Measurements from ENCODE around the gene GRAMD4. TPM values are rescaled to one million over a fixed set of nuclear protein-coding genes. Genes with fewer than 3 reads are reported as not detected.

Gene GRAMD4
- total and polyA plus RNA-seq, 10 donors: 16.0 to 46.1 (median 28.6) TPM

- WGBS, 5 donors: 34 to 47% (median 43%) methylated on average over 14 to 21 of the region's 21 CpGs
- DNase-seq: peak; percentile 96
- no peaks in the 10 kb centered on the region for H3K27me3 ChIP-seq (replicated peaks in 1 of 7)
- peak overlapping the region in 6 of 8 donors; percentile 38 to 91 (median 79) for H3K27ac ChIP-seq
- intact Hi-C loops (cut with DNase I; ENCODE audit: low total_unique reads): no loop called here
- H3K4me1 ChIP-seq: peaks cover 18 to 92% (median 51%) of the 10 kb centered on the region in 6 donors
- peak overlapping the region in 4 of 8 donors; percentile 16 to 61 (median 18) for H3K4me3 ChIP-seq
- no peaks in the 10 kb centered on the region for H3K9me3 ChIP-seq
- no peak for TF ChIP-seq CTCF (IDR thresholded peaks at IDR 0.05 in 8 of 11, conservative IDR thresholded peaks at IDR 0.05 in 3 of 11)
- peak; percentile 70 to 81 (median 78) for TF ChIP-seq POLR2AphosphoS5 (IDR thresholded peaks at IDR 0.05)
- no peak for TF ChIP-seq POLR2A (IDR thresholded peaks at IDR 0.05)
- no peaks in the 10 kb centered on the region for H3K36me3 ChIP-seq
Observed at GRCh38 chr22:46587492-46588278, 32.5 kb upstream of the GRAMD4 start.

- Histone ChIP-seq H3K27me3 (replicated peaks in 1 of 7) (no peaks in the 10 kb centered on the region), H3K4me1 (peaks cover 20 to 92% (median 56%) of the 10 kb centered on the region in 6 donors), H3K9me3 (no peaks in the 10 kb centered on the region), H3K36me3 (no peaks in the 10 kb centered on the region), H3K4me3 (peak overlapping the region in 2 of 8 donors; percentile 19 to 61), H3K27ac (peak overlapping the region in 4 of 8 donors; percentile 76 to 91 (median 79))
- WGBS, 5 donors: 80 to 86% (median 85%) methylated on average over 9 to 29 of the region's 29 CpGs
- DNase-seq: peak; percentile 82
- TF ChIP-seq POLR2AphosphoS5 (IDR thresholded peaks at IDR 0.05): no peak
- TF ChIP-seq CTCF (IDR thresholded peaks at IDR 0.05 in 8 of 11, conservative IDR thresholded peaks at IDR 0.05 in 3 of 11): no peak
- TF ChIP-seq POLR2A (IDR thresholded peaks at IDR 0.05): no peak
- intact Hi-C loops (cut with DNase I; ENCODE audit: low total_unique reads): no loop called here
Observed at GRCh38 chr22:46588279-46589140, 31.7 kb upstream of the GRAMD4 start.

- no peaks in the 10 kb centered on the region for H3K36me3 ChIP-seq
- H3K27ac ChIP-seq: peak overlapping the region in 1 of 8 donors; percentile 5
- no peaks in the 10 kb centered on the region for H3K9me3 ChIP-seq
- WGBS, 5 donors: 68 to 98% (median 86%) methylated on average over 5 to 9 of the region's 9 CpGs
- H3K27me3 ChIP-seq (replicated peaks in 1 of 7): no peaks in the 10 kb centered on the region
- no peak for DNase-seq
- H3K4me3 ChIP-seq: no peak overlapping the region
- peaks cover 20 to 96% (median 63%) of the 10 kb centered on the region in 6 donors for H3K4me1 ChIP-seq
- TF ChIP-seq POLR2AphosphoS5 (IDR thresholded peaks at IDR 0.05) (no peak), POLR2A (IDR thresholded peaks at IDR 0.05) (no peak), CTCF (IDR thresholded peaks at IDR 0.05 in 8 of 11, conservative IDR thresholded peaks at IDR 0.05 in 3 of 11) (no peak)
- intact Hi-C loops (cut with DNase I; ENCODE audit: low total_unique reads): no loop called here
Observed at GRCh38 chr22:46589141-46589748, 30.9 kb upstream of the GRAMD4 start.
